ENCODE results near the gene GATAD2B. TPM values are rescaled to one million over a fixed set of nuclear protein-coding genes. Genes with fewer than 3 reads are reported as not detected.
"Not testable (repeated sequence)": the region's sequence is repeated elsewhere in the genome, so short reads cannot be mapped to it uniquely, and the experiment has no call there.

Gene GATAD2B
- total RNA-seq, 1 donor from 2014 or later, result 4.2 TPM

DNA sequence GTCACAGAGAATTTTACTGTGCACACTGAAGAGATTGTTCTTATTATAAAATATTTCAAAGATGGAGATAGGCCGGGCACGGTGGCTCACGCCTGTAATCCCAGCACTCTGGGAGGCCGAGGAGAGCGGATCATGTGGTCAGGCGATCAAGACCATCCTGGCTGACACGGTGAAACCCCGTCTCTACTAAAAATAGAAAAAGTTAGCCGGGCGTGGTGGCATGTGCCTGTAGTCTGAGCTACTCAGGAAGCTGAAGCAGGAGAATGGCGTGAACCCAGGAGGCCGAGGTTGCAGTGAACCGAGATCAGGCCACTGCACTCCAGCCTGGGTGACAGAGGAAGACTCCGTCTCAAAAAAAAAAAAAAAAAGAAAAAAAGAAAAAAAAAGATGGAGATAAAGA, 82.0 kb downstream of the GATAD2B start:
- DNase-seq (ENCODE audit: low read depth, low spot score), result not testable (repeated sequence)

DNA sequence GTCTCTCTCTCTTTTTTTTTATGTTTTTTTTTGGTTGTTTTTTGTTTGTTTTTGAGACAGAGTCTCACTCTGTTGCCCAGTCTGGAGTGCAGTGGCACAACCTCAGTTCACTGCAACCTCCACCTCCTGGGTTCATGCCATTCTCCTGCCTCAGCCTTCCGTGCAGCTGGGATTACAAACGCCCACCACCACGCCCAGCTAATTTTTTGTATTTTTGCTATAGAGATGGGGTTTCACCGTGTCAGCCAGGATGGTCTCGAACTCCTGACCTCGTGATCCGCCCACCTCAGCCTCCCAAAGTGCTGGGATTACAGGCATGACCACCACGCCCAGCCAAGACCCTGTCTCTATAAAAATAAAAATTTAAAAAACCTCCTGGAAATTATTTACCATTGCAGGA, 88.8 kb downstream of the GATAD2B start:
- DNase-seq (ENCODE audit: low read depth, low spot score), result not testable (repeated sequence)

GRCh38 chr1:153833171-153833570, 89.6 kb downstream of the GATAD2B start:
- no peak for DNase-seq (ENCODE audit: low read depth, low spot score)

DNA sequence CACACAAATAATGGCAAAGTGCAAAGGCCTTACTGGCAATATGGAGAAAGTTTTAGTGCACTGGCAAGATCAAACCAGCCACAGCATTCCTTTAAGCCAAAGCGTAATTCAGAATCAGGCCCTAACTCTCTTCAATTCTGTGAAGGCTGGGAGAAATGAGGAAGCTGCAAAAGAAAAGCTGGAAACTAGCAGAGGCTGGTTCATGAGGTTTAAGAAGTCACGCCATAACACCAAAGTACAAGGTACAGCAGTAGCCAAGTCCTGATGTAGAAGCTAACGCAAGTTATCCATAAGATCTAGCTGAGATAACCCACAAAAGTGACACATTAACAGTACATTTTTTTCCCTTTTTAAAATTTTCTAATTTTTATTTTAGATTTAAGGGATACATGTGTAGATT, 90.5 kb downstream of the GATAD2B start:
- no peak for DNase-seq (ENCODE audit: low read depth, low spot score)

DNA sequence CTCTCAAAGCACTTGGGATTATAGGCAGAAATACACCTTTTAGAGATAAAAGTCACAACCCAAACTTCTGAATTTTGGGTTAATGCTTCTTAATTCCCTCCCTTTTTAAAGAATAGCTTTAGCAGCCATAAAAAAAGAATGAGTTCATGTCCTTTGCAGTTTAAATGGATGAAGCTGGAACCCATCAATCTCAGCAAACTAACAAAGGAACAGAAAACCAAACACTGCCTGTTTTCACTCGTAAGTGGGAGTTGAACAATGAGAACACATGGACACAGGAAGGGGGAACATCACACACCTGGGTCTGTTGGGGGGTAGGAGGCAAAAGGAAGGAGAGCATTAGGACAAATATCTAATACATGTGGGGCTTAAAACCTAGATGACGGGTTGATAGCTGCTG, 91.7 kb downstream of the GATAD2B start:
- DNase-seq (ENCODE audit: low read depth, low spot score), result no peak

- no peak for DNase-seq (ENCODE audit: low read depth, low spot score)
Measured at GRCh38 chr1:153827168-153827964, 95.4 kb downstream of the GATAD2B start.

DNA sequence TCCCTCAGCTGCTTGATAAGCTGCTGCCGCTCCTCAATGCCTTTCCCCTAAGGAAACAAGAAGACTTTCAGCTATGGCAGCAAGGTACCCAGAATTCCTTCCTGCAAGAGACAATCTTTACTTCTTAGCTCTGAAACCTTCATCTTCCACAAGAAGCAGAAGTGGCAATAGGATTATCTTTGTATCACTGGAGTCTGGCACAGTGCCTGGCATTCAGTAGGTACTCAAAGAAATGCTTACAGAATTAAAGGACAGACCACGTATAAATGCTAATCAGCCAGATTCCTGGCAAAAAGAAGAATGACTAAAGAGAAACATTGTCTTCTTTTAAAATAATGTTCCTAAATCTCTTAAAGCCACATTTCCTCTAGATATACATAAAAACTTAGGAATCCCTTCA, 103.9 kb downstream of the GATAD2B start:
- DNase-seq (ENCODE audit: low read depth, low spot score), result no peak

GRCh38 chr1:153816283-153816889, 106.4 kb downstream of the GATAD2B start:
- DNase-seq (ENCODE audit: low read depth, low spot score), result no peak

DNA sequence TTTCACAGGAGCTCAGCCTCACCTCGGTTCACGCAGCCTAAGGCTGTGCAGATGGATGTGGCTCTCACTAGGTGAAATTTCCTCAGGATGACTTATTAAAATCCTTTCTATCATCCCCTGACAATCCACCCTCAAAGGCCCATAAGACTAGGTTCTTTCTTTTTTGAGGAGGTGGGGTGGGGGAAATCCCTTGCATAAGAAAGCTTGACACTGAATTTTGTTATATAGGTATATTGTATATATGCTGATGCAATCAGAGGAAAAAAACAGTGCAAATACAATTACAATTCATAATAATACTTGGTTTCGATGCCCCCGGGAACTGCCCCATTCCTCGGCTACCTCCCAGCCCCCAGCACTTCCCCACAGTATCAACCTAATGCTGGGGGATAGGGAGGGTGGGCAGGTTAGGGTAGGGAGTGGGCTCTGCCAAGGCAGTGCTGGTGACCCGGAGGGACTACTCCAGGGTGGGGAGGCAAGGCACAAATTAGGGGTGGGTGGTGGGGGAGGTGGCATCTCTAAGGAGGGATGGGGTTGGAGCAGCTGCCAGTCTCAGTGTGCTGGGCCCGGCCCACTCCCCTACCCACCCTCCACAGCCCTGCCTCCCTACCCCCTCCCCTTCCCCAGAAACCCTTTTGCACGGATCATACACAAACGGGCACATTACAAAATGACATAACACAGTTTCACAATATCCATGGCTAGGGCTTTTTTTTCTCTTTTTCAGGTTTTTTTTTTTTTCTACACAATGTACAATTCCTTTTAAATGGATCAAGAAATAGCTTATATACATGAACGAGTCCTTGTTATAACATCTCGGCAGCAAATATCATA, 116.7 kb downstream of the GATAD2B start:
- DNase-seq (ENCODE audit: low read depth, low spot score), result no peak

DNA sequence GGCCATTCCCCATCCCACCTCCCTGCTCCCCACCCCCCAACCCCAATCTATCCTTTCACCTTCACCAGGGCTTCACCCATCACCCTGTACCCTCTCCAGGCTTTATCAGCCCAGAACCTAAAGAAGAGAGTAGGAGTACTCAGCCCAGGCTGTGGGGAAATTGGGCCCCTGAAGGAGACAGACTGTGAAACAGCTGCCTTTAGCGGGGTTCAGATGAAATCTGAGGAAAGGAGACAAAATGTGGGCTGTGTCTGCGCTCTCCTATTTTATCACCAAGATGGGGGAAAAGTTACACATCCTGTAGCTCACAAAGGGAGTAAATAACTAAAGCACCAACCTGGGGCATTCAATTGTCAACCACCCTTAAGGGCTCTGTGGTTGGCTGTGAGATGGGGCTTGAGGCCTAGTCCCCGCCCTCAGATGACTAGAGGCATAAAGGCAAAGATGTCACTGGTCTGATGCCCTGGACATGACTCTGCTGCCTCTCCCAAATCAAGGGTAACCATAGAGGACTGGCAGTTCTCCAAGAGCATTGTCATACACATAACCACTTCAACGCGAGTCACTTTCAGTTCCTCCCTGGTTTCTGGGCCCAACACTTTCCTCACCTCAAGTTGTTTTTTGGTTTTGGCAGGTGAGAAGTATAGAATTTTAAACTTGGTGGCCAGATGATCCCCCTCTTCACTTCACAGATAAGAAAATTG, 117.6 kb downstream of the GATAD2B start:
- DNase-seq (ENCODE audit: low read depth, low spot score), result no peak

DNA sequence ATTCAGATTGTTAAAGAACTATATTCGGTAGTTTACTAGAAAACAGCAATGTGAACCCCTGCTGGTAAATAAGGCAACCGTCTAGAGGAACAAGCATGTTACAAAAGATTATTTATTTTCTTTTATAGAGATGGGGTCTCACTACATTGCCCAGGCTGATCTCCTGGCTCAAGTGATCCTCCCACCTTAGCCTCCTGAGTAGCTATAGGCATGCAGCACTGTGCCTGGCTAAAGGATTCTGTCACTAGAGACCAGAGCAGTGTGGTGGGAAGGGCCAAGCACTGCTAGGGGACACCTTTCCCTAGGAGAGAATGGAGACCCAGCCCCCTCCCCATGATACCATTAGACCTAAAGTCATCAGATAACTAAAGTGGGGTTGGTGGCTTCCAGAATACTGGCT, 118.7 kb downstream of the GATAD2B start:
- DNase-seq (ENCODE audit: low read depth, low spot score), result no peak

DNA sequence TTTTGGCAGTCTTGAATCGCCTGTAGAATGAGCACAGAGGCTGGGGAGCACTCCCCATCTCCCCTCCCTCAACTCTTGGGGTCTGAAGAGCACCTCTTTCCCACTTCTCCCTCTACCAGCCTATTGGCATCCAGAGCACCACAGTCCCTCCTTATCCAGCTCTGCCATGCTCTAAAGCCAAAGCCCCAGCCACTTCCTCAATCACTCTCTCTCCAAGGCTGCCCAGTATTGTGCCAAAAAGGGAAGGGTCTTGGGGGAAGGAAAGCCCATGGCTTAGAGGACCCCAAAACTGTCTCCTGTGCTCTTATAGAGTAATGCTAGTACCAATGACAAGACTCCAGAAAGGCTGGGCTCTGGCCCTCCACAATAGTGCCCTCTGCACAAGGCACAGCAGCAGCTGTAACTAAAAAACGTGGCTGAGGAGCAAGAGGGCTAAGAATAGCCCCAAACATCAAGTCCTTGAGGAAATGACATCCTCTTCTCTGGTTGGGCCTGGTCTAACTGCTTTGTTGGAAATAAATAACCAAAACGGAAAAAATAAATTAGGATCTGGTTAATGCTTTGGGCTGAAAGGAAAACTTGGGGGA, 119.2 kb downstream of the GATAD2B start:
- DNase-seq (ENCODE audit: low read depth, low spot score), result no peak

DNA sequence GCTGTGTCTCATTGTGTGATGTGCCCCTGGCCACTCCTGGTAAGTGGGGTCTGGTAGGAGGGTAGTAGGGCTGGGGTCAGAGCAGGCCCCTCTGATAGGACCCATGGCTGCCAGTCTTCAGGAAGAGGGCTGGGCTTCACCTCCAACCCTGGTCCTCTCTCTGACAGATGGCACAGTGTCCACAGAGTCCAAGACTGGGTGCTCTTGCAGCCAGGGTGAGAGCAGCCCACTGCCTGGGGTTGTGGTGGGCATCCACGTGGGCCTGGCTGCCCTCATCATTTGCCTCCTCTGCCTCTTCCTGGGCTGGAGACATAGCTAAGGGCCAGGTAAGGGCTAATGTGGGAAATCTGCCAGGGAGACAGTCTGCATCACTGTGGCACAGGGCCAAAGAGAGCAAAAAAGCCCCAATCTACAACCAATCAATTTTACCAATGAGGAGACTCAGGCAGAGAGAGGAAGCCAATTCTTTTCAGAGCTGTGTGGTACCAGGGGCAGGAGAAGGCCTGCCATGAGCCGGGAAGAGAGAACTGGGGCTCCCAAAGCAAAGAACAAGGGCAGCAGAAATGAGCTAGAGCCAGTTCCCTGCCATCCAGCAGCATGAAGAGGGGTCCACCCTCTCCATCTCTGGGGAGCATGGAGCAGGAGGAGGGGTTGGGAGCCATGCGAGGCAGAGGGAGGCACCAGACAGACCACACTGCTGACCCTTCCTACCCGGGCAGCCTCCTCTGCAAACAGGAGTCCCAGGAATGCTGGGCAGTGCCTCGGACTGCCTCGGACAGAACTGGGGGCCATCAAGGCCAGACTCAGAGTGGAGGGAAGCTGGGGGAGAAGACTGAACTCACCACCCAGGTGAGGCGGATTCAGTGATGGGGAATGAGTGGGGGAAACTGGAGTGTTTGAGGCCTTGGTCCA, 120.7 kb downstream of the GATAD2B start:
- no peak for DNase-seq (ENCODE audit: low read depth, low spot score)

DNA sequence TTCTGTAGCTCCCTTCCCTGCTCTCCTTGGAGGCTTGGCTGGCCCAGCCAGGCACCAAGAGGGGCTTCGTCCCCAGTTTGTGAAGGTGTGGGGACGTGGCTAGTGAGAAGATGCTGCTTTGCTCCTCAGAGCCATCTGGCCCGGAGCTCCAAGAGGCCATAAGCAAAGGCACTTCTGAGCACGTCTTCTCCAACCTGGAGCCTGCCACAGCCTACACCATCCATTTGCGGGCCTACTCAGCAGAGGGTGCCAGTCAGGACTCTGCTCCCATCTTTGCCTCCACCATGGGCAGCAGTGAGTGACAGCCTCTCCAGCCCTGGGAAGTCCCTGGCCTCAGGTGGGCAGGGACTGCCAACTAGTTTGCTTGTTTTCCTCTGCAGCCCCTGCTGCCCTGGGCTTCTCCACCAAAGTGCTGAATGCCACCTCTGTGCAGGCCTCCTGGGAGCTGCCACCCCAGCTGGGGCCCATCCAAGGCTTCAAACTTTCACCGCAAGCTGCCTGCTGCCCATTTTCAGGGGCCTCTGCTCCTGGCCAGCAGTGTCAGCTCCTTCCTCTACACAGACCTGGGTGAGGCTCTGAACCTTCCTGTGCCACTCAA, 121.6 kb downstream of the GATAD2B start:
- no peak for DNase-seq (ENCODE audit: low read depth, low spot score)

- DNase-seq (ENCODE audit: low read depth, low spot score), result no peak
Measured at GRCh38 chr1:153800516-153800915, 122.3 kb downstream of the GATAD2B start.

DNA sequence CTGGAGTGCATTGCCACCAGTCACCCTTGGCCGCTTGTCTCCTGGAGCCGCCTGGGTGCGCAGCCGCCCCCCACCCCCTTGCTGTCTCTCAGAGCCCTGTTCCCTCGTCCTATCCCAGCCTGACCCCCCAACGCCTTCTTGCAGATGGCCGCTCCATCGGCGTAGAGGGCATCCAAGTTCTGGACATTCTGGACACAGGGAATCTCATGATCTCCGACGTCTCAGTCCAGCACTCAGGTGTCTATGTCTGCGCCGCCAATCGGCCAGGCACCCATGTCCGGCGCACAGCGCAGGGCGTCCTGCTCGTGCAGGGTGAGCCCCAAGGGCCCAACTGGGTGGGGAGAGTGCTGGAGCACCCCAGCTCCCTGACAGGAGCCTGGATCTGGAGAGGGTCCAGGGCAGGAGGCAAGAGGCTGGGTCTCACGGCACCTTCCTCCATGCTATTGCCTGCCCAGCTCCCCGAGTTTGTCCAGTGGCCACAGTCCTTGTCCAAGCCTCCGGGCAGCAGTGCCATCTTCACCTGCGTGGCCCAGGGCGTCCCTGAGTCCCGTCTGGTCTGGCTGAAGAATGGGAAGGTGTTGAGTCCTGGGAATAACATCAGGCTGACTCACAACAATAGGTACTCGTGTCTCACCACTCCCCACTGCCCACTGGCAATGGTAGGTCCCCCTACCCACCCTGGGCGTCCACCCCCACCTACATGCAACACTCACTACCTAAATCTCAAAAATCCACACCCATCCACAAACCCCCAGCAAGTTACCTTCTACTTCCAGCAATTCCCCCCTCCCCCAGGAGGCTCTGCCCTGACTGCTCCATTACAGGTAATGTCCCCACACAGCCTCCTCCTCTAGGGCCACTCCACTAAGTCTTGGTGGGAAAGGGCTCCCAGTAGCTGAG, 123.0 kb downstream of the GATAD2B start:
- DNase-seq (ENCODE audit: low read depth, low spot score), result no peak

DNA sequence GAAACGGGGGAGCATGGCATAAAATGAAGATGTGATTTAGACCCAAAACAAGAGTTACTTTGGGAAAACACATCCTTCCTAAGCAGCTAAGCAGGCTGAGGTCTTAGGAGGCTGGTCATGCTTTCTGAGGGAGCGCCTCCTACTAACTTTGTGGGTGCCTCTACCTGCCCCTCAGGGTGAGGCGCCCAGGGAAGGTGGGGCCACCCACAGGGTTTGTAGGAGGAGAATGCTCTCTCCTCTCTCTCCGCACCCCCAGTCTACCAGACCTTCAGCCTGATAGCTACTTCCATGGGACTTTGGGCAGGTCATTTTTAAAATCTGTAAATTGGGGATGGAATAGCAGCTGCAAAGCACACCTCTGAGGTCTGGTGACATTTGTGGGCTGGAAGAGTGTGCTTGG, 123.8 kb downstream of the GATAD2B start:
- no peak for DNase-seq (ENCODE audit: low read depth, low spot score)

DNA sequence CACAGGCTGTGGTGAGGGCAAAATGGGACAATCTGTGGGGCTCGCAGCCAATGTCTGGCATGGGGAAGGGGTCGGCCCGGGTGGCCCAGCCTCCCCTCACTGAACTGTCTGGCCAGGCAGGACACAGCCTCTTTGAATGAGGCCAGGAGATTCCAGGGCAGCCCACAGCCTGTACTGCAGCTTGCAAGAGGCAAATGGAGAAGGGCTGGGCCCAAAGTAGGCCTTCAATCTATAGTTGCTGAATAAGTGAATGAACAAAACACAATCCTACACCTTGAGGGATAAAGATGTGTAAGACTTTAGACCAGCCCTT, 124.3 kb downstream of the GATAD2B start:
- no peak for DNase-seq (ENCODE audit: low read depth, low spot score)
